Activated CD8-positive, alpha-beta memory T cell treated with anti-CD3 and anti-CD28 coated beads for 36 hours (primary cell): Measurements from ENCODE around the gene SLC24A4. TPM values are rescaled to one million over a fixed set of nuclear protein-coding genes. Genes with fewer than 3 reads are reported as not detected.

ENCODE experiments used
- CTCF ChIA-PET: fragments of 350-600 bp; sonication (Branson Sonifier 250); formaldehyde crosslinking; loops from one replicate; lab custom pipeline; 2021; ENCODE audit warnings: antibody characterized with exemption; lab: Charles Lee
- POLR2A ChIA-PET: fragments of 350-600 bp; sonication (Branson Sonifier 250); formaldehyde crosslinking; loops from one replicate; lab custom pipeline; 2021; ENCODE audit warnings: antibody characterized with exemption; lab: Charles Lee
- total RNA-seq, 2 experiments: library from RNA; stranded (reverse); gene quantifications; one replicate each; pipeline ENCODE4 v1.2.3, GENCODE V29; 2021

The SLC24A4 gene, protein sequence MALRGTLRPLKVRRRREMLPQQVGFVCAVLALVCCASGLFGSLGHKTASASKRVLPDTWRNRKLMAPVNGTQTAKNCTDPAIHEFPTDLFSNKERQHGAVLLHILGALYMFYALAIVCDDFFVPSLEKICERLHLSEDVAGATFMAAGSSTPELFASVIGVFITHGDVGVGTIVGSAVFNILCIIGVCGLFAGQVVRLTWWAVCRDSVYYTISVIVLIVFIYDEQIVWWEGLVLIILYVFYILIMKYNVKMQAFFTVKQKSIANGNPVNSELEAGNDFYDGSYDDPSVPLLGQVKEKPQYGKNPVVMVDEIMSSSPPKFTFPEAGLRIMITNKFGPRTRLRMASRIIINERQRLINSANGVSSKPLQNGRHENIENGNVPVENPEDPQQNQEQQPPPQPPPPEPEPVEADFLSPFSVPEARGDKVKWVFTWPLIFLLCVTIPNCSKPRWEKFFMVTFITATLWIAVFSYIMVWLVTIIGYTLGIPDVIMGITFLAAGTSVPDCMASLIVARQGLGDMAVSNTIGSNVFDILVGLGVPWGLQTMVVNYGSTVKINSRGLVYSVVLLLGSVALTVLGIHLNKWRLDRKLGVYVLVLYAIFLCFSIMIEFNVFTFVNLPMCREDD
- not detected for total RNA-seq

DNA sequence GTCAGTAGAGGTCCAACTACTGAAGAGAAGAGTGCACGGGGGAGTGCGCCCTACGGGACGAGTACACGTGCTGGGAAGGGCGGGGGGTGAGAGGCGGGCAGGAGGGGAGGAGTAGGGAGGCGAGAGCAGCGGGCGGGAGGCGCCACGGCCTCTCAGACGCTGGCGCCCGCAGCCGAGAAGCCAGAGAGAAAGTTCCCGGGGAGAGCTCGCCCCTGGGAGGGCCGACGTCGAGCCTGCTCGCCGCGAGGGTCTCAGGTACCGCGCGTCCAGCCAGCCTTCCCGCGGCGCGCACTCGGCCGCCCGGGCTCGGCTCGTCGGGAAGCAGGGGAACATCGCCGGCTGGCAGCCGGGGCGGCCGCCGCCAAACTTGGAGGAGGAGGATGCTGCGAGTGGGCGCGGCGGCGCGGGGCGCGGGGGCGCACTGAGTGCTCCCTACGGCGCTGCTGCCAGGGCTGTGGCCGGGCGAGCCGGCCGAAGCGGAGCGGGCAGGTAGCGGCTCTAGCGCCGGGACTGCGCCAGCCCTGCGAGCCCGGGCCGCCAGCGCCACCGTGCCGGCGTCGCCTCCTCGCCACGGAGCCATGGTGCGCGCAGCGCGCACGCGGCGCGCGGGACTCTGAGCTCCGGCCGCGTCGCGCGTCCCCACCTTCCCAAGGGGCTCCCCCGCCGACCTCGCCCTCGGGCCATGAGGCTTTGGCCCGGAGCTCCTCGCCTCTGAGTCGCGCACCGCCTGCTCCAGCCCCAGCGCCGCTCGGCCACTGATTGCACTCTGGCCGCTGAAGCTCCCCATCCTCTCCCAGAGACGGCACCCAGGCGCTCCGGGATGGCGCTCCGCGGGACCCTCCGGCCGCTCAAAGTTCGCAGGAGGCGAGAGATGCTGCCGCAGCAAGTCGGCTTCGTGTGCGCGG, at the start of gene SLC24A4:
TSS of gene SLC24A4 (plus strand) at position 155 of the 905 bp plus-strand sequence. CDS start at position 821, 666 bp downstream.
- POLR2A ChIA-PET: no interaction called here

DNA sequence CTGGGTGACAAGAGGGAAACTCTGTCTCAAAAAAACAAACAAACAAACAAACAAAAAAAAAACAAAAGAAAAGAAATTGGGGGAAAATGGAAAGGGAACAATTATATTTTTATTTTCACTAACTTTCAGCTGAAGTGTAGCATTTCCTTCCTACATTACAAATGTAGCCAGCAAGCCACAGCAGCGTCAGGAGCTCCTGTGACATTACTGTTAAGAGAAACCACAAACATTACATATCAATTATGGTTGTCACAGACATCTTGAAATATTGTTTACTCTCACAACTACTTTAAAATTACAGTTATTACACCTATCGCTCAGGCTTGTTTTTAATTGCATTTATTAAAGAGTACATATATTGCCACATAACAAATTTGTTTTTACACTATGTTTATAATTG, 49.8 kb upstream of the SLC24A4 start:
- POLR2A ChIA-PET: no interaction called here
- CTCF ChIA-PET: no interaction called here

More for the DNA sequence above, at the start of gene SLC24A4:
- CTCF ChIA-PET: interaction anchor here (0.6 to 1.3 kb wide), 3 partner anchors 14 to 416 kb away, joined by 3 to 5 read pairs (median 4); no protein-coding TSS in a partner anchor

DNA sequence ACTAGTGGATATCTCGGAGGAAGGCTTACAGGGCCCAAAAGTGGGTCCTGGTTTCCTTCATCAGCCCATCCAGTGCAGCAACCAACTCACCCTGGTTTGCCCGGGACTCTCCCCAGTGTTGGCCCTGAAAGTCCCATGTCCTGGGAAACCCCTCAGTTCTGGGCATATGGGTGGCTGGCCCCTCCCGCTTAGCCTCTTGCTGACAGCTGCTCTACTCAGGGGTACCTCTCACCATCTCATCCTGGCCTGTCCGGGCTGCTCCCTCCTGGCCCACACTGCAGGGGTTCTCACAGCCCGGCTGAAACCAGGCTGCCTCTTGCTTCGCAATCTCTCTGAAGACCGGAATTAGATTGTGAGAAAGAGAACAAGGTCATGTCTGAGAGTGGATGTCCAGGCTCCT, 48.9 kb upstream of the SLC24A4 start:
- ChIA-PET CTCF (no interaction called here), POLR2A (no interaction called here)

DNA sequence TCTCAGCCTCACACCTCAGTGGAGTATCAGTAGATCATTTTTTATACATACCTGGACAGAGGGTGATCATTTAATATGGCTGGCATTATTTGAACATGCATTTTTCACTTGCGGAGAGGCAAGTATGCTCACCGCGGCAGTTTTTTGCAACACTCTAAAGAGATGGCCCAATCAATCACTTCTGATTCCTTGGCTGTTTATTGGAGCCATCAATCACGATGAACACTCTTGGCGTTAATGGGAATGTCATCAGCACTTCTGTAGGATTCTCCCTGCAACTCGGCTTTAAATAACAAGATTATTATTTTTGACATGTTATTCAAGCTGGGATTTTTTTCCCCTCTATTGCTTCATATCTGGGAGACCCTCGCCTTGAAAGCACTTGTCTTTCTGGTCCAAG, 46.9 kb upstream of the SLC24A4 start:
- ChIA-PET CTCF (no interaction called here), POLR2A (no interaction called here)

DNA sequence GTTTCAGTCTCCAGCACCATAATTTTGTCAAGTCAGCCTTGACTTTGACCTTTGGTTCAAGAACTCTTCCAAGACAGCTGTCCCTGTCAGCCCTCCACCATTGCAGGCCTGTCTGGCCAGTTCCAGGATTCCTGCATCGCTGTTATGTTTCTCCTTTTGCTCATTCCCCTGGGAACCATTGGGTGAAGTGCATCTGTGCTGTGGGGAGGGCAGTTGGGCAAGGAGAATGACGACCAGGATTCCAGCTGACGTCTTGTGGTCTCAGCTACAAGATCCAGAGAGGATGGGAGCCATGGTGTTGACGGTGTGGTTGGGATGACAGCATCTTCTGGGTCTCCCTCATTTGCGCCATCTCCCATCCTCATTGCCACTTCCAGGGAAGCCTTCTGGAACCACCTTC, 45.9 kb upstream of the SLC24A4 start:
- ChIA-PET POLR2A (no interaction called here), CTCF (no interaction called here)

DNA sequence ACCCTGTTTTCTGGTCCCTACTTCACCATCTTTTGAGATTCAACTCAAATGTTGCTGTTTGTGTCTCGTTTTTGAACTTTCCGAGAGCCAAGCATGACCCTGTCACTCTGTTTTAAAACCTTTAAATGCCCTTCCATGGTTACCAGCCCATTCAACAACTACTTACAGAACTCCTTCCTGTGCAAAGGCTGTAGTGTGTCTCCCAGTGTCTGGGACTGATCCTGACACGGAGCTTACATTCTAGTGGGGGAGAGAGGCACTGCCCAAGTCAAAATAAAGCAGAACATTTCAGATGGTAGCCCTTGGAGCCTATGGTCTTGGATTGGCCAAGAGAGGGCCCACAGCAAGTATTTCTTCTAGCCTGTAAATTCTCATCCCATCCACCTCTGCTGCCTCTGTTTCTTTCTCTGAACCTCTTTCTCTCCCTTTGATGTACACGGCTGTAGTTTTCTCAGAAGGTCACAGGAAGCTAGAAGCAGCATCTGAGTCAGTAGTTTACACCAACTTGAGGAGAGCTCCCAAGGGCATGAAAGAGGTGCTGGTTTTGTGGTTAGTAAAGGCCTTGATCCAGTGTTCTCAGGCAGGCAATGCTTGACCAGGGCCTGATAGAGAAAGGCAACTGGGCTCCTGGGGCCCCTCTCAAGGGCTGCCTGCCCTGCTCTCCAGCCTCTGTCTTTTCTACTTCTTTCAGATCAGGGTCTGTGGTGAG, 42.3 kb upstream of the SLC24A4 start:
- POLR2A ChIA-PET: interaction anchor here (0.6 kb wide), 1 partner anchor 192 kb away, joined by 3 read pairs; no protein-coding TSS in a partner anchor
- CTCF ChIA-PET: no interaction called here

DNA sequence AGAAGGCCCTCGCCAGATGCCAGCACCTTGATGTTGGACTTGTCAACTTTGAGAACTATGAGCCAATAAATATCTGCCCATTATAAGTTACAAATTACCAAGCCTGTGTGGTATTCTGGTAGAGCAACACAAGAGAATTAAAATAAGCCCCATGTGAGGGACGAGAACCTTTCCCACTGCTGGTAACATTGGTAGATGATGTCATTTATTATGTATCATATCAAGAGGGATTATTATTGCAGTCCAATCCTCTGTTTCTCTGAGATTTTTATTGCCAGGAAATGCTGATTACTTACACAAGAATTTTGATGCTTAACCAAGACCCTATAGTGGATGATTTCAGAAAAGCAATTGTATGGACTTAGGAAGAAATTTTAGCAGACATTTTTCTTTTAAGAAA, 40.3 kb upstream of the SLC24A4 start:
- ChIA-PET POLR2A (no interaction called here), CTCF (no interaction called here)

DNA sequence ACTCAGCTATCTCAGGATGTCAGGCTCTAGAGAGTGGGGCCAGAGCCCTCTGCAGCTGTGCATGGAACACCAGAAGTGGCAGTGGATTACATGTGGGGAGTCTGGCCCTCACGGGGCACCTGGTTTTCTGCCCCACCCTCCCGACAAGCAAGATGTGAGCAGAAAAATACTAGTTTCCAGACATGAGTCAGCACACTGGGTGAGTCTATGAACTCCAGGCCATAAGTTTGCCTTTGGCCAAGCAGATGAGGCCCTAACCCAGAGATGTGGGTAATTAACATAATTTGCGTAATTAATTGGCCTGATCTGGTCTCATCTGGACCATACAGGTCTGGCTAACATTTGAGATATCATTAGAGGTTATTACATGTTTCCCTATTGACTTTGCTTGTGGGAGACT, 37.7 kb upstream of the SLC24A4 start:
- CTCF ChIA-PET: no interaction called here
- POLR2A ChIA-PET: no interaction called here

DNA sequence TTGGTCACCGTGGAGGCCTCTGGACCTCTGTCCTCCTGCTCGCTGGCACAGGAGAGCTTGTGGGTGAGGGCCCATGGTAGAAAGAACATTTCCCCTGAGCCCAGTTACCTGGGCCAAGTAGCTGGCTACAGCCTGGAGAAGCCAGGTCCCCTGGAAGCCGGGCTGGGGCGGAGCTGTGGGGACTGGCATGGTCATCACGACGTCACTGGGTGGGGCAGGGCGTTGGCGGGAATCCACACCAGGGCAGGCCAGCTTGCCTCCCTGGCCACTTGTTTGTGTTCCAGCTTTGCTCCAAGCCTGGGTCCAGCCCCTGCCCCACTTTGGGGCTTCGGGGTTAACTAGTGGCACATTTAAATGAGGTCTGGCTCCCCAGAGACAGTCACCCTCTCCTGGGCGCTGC, 35.0 kb upstream of the SLC24A4 start:
- POLR2A ChIA-PET: no interaction called here

DNA sequence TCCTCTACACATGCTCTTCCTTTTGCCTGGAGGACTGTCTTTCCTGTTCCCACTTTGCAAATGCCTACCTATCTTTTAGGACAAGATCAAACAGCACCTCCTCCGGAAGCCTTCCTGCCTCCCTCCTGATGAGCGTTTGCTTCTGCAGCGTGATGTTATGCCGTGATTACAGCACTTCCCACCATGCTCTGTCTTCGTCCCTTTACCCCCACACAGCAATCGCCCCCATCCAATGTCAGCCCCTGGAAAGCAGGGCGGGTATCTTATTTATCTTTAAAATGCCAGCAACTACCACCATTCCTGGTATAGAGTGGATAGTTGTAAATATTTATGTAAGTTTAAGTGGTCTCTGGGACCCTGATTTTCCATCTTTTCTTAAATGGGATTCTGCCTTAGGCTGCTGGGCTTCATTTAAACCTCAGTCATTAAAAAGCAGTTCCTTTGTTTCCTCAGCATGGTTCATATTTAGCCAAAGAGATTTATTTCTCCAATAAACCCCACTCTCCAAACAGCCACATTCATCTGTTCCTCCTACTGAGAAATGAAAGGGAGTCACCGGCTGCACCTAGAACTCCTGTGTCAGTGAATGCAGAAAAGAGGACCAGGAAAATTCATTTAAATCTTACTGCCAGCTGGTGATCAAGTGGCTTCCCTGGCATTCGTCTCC, 33.8 kb upstream of the SLC24A4 start:
- POLR2A ChIA-PET: no interaction called here
- CTCF ChIA-PET: no interaction called here

More for the DNA sequence above, 35.0 kb upstream of the SLC24A4 start:
- CTCF ChIA-PET: no interaction called here

DNA sequence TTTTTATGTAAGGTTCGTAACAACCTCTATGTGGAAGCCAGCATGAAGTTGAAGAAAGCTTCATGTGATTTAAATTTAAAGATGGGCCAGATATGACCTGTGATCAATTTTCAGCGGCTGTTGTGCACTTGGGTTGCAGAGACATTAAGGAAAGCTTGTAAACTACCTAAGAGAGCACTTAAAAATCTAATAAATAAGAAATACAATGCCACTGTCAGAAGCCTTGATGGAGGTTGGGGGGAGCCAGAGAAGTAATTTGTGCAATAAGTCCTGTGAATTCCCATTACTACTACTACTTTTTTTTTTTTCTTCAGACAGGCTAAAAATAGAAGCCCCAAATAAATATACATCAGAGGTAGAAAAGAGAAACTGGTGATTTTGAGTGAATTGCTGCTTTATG, 30.3 kb upstream of the SLC24A4 start:
- ChIA-PET POLR2A (no interaction called here), CTCF (no interaction called here)

DNA sequence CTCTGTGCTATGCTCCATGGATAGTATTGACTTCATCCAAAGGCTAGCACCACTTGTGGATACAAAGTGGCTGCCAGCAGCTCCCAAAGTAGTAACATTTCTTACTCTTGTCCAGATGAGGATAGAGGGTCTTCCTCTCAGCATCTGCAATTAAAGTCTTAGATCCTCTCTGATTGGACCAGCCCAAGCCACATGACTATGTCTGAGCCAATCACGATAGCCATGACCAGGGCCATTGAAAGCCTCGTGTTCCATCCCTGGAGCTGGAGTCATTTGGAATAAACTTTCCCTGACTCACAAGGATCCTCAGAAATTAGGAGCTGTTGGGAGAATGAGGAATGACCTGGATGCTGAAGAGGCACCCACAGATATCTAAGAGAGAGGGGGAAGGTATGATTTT, 28.5 kb upstream of the SLC24A4 start:
- ChIA-PET POLR2A (no interaction called here), CTCF (interaction anchor here (0.9 to 1.1 kb wide), 2 partner anchors 13 to 14 kb away, joined by 3 read pairs; no protein-coding TSS in a partner anchor)

DNA sequence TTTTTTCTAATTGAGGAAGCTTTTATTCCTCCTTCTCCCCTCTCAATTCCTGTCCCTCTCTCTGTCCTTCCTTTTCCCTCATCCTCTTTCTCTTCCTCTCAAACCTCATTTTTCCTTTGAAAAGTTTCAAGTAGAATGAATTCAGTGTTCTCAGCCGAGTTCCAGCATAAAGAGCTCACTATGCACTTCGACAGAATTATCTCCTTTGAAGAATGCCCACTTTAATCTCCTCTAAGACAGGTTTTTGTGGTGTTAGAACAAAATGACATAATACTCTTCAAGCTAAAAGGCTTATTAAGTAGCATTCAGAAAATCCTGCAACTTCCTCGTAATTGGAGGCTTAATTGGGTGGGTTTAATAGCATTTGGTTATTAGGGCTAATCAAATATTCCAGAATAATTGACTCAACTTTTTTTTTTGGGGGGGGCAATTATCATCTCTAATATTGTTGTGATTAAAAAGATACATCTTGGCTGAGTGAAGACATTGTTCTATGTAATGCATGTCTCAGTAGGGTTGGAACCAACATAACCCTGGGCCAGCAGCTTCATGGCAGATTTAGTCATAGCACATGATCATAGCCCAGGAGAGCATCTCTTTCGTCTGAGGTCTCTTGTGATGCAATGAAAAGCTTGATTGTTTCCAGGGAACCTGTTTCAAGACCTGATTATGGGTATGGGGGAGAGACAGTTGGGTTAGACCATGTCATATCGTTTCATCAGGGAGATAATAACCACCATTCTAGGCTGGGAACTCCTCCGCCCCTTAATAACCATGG, 25.0 kb upstream of the SLC24A4 start:
- ChIA-PET CTCF (no interaction called here), POLR2A (no interaction called here)

DNA sequence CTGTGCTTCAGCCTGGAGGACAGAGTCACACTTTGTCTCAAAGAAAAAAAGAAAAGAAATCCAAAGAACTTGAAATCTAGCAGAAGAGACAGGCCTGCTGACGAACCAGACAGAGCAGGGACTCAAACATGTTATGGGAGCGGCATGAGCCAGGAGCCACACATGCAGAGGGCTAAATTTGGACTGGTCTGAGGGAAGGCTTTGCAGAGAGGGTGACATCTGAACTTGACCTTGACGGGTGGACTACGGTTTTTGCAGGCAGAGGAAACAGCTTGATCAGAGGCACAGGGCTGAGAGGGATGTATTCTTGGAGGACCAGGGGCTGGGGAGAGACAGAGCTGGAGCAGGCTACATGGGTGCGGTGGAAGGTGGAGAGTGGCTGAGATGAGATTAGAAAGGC, 20.5 kb upstream of the SLC24A4 start:
- POLR2A ChIA-PET: interaction anchor here (0.5 kb wide), 1 partner anchor 232 kb away, joined by 3 read pairs; no protein-coding TSS in a partner anchor
- CTCF ChIA-PET: no interaction called here

DNA sequence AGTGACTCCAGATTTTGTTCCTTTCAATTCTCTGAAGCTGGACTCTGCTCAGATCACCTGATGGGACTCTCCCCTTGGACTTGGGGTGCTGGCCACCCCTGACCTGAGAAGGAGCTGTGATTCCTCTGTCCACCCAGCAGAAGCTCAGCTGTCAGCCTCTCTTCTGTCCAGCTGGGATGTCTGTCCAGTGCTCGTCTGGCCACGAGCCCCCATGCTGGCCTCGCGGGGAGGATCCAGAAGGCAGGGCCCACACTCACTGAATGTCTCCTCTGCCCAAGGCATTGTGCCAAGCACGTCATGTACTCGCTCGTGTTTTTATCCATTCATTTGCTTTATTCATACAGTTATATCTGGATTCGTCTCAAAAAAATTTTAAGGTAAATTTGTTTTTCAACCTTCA, 14.2 kb upstream of the SLC24A4 start:
- ChIA-PET CTCF (interaction anchor here (0.7 kb wide), 1 partner anchor 15 kb away, joined by 3 read pairs; no protein-coding TSS in a partner anchor), POLR2A (no interaction called here)

DNA sequence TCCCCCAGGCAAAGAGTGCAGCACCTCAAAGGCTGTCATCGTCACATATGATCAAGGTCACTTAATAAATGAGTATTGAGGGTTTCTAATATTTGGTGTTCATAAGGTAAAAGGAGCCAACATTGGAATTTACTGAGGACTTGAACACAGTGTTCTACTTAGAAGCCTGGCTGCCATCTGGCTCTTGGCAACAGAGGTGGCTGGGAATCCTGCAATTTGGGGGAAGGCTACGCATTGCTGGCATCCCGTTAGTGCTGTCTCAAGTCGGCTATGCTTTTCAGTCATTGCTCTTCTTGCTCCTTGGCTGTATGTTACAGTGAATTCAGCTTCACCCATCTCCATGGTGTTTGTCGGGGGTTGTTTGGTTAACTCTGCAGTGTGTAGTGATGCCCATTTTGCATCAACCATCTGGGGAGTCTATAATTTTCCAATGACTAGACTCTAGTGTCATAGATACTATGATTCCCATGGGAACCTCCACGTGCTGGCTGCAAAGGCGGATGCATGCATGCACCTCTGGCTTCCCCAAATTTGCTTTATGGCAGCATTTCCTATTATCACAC, 12.9 kb upstream of the SLC24A4 start:
- POLR2A ChIA-PET: no interaction called here
- CTCF ChIA-PET: no interaction called here

DNA sequence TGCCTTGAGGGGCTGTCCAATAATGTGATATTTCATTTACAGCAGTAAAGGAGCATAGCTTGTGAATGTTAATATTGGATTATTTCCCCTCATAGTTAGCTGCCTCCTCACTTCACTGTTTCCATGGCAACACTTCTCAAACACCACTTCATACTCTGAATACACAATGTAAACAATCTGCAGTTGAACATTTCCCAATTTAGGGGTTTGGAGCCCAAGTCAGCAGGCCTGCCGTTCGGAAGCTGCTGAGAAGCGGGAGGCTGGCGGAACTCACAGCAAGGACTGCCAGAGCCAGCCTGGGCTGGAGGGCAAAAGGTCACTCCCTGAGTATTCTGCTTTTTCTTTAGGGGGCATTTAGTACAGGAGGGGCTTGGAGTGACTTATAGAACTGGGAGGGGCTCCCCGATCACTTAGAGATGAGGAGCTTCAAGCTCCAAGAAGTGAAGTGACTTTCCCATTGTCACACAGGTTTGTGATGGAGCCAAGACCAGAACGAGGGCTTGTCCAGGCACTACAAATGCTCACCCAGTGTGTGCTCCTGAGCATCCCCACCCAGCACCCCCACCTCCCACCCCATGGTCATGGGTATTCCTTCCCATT, 12.1 kb upstream of the SLC24A4 start:
- ChIA-PET POLR2A (no interaction called here), CTCF (no interaction called here)
